Measurements from ENCODE around the gene RABGAP1L.

RABGAP1L gene

DNA sequence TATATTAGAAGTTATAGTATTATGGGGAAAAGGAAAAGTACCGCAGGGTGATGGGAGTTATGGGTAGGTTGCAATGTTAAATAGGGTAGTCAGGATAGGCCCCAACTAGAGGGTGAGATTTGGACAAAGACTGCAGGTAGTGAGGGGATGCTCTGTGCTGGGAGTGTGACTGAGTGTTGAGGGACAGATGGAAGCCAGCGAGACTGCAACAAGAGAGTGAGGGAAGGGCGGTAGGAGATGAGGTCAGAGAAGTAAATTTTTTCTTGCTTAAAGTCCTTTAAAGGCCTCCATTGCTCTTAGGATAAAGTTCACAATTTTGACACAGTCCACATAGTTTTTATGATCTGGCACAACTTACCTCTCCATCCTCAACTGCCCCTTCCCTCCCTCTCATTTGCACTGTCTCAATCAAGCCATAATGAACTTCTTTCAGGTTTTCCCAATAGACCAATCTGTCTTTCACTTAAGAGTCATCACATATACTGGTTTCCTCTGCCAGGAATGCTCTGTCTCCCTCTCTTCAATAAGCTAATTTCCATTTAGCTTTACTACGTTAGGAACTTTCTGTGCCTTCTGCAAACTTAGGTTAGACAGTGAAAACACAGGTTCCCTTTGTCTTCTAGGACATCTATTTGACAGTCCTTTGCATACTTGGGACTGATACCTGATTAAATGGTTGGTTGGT is 602.7 kb downstream of the RABGAP1L start:
- no peak for TF ChIP-seq RBAK (tag by site-specific recombination; IDR thresholded peaks at IDR 0.05)
- TF ChIP-seq ZNF544 (tag by site-specific recombination; IDR thresholded peaks at IDR 0.05): no peak
- no peak for TF ChIP-seq WT1 (tag by site-specific recombination; IDR thresholded peaks at IDR 0.05)
- TF ChIP-seq ZNF324 (tag by site-specific recombination; IDR thresholded peaks at IDR 0.05): no peak
- no peak for TF ChIP-seq ZNF521 (tag by site-specific recombination; IDR thresholded peaks at IDR 0.05)
- TF ChIP-seq, protein P1, sequence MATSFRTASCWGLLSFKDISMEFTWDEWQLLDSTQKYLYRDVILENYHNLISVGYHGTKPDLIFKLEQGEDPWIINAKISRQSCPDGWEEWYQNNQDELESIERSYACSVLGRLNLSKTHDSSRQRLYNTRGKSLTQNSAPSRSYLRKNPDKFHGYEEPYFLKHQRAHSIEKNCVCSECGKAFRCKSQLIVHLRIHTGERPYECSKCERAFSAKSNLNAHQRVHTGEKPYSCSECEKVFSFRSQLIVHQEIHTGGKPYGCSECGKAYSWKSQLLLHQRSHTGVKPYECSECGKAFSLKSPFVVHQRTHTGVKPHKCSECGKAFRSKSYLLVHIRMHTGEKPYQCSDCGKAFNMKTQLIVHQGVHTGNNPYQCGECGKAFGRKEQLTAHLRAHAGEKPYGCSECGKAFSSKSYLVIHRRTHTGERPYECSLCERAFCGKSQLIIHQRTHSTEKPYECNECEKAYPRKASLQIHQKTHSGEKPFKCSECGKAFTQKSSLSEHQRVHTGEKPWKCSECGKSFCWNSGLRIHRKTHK (tag by site-specific recombination; IDR thresholded peaks at IDR 0.05): no peak
- no peak for TF ChIP-seq ZNF266 (tag by site-specific recombination; IDR thresholded peaks at IDR 0.05; ENCODE audit: low read depth)
- TF ChIP-seq ZFP3 (tag by site-specific recombination; IDR thresholded peaks at IDR 0.05; ENCODE audit: low read depth): no peak
- no peak for TF ChIP-seq ZNF624 (tag by site-specific recombination; IDR thresholded peaks at IDR 0.05)
- no peak for TF ChIP-seq ZNF366 (tag by site-specific recombination; conservative IDR thresholded peaks at IDR 0.05)
- no peak for TF ChIP-seq ZNF112 (tag by site-specific recombination; IDR thresholded peaks at IDR 0.05)
- TF ChIP-seq, protein P2, sequence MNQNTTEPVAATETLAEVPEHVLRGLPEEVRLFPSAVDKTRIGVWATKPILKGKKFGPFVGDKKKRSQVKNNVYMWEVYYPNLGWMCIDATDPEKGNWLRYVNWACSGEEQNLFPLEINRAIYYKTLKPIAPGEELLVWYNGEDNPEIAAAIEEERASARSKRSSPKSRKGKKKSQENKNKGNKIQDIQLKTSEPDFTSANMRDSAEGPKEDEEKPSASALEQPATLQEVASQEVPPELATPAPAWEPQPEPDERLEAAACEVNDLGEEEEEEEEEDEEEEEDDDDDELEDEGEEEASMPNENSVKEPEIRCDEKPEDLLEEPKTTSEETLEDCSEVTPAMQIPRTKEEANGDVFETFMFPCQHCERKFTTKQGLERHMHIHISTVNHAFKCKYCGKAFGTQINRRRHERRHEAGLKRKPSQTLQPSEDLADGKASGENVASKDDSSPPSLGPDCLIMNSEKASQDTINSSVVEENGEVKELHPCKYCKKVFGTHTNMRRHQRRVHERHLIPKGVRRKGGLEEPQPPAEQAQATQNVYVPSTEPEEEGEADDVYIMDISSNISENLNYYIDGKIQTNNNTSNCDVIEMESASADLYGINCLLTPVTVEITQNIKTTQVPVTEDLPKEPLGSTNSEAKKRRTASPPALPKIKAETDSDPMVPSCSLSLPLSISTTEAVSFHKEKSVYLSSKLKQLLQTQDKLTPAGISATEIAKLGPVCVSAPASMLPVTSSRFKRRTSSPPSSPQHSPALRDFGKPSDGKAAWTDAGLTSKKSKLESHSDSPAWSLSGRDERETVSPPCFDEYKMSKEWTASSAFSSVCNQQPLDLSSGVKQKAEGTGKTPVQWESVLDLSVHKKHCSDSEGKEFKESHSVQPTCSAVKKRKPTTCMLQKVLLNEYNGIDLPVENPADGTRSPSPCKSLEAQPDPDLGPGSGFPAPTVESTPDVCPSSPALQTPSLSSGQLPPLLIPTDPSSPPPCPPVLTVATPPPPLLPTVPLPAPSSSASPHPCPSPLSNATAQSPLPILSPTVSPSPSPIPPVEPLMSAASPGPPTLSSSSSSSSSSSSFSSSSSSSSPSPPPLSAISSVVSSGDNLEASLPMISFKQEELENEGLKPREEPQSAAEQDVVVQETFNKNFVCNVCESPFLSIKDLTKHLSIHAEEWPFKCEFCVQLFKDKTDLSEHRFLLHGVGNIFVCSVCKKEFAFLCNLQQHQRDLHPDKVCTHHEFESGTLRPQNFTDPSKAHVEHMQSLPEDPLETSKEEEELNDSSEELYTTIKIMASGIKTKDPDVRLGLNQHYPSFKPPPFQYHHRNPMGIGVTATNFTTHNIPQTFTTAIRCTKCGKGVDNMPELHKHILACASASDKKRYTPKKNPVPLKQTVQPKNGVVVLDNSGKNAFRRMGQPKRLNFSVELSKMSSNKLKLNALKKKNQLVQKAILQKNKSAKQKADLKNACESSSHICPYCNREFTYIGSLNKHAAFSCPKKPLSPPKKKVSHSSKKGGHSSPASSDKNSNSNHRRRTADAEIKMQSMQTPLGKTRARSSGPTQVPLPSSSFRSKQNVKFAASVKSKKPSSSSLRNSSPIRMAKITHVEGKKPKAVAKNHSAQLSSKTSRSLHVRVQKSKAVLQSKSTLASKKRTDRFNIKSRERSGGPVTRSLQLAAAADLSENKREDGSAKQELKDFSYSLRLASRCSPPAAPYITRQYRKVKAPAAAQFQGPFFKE (tag by site-specific recombination; IDR thresholded peaks at IDR 0.05; ENCODE audit: borderline replicate concordance): no peak
- TF ChIP-seq, protein P3, sequence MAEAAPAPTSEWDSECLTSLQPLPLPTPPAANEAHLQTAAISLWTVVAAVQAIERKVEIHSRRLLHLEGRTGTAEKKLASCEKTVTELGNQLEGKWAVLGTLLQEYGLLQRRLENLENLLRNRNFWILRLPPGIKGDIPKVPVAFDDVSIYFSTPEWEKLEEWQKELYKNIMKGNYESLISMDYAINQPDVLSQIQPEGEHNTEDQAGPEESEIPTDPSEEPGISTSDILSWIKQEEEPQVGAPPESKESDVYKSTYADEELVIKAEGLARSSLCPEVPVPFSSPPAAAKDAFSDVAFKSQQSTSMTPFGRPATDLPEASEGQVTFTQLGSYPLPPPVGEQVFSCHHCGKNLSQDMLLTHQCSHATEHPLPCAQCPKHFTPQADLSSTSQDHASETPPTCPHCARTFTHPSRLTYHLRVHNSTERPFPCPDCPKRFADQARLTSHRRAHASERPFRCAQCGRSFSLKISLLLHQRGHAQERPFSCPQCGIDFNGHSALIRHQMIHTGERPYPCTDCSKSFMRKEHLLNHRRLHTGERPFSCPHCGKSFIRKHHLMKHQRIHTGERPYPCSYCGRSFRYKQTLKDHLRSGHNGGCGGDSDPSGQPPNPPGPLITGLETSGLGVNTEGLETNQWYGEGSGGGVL (tag by site-specific recombination; IDR thresholded peaks at IDR 0.05): no peak
- TF ChIP-seq, protein P4, sequence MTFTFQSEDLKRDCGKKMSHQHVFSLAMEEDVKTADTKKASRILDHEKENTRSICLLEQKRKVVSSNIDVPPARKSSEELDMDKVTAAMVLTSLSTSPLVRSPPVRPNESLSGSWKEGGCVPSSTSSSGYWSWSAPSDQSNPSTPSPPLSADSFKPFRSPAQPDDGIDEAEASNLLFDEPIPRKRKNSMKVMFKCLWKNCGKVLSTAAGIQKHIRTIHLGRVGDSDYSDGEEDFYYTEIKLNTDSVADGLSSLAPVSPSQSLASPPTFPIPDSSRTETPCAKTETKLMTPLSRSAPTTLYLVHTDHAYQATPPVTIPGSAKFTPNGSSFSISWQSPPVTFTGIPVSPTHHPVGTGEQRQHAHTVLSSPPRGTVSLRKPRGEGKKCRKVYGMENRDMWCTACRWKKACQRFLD (tag by site-specific recombination; IDR thresholded peaks at IDR 0.05): no peak
- TF ChIP-seq ZNF350 (tag by site-specific recombination; IDR thresholded peaks at IDR 0.05): no peak
- no peak for TF ChIP-seq ZNF561 (tag by site-specific recombination; IDR thresholded peaks at IDR 0.05; ENCODE audit: borderline replicate concordance)
- no peak for TF ChIP-seq BCL11A (tag by site-specific recombination; IDR thresholded peaks at IDR 0.05; ENCODE audit: low read depth)
- no peak for TF ChIP-seq ZBTB17 (tag by site-specific recombination; IDR thresholded peaks at IDR 0.05)
- TF ChIP-seq ZNF654 (tag by site-specific recombination; IDR thresholded peaks at IDR 0.05; ENCODE audit: low read depth): no peak
- TF ChIP-seq ZNF248 (tag by site-specific recombination; IDR thresholded peaks at IDR 0.05): no peak
- Histone ChIP-seq H3K9me3 (ENCODE audit: control insufficient read depth, insufficient read depth, low read depth, low read length) (no peaks in the 10 kb centered on the region), H3K4me1 (ENCODE audit: control insufficient read depth, insufficient read depth, low read length) (no peaks in the 10 kb centered on the region), H3K36me3 (ENCODE audit: control insufficient read depth in 2 of 2, insufficient read depth in 1 of 2, low read length in 2 of 2) (no peaks in the 10 kb centered on the region), H3K27ac (ENCODE audit: extremely low read depth, low read depth, low read length) (no peak overlapping the region), H3K4me3 (ENCODE audit: low read depth, low read length) (no peak overlapping the region)
- POLR2A ChIA-PET: no interaction called here
- CTCF ChIA-PET: no interaction called here

Data from HEK293 (cell line).